Mesenchymal stem cell (in vitro differentiated cells and primary cell): ENCODE results near the gene MADD.
A peak's percentile ranks its signal among the peaks of the same experiment; 100 is the strongest.

ENCODE experiments used
- DNase-seq: peaks from one replicate; pipeline ENCODE4 v3.0.0-alpha.2; 2013
- H2AFZ ChIP-seq: one replicate; pipeline ENCODE4 v1.6.1; 2013; ENCODE audit warnings: low read depth, mild to moderate bottlenecking, control low read depth, inconsistent platforms, low read length, moderate library complexity
- H2AK5ac ChIP-seq: 2 replicates; pipeline ENCODE4 v1.6.1; 2013; ENCODE audit warnings: low read length, moderate library complexity, mild to moderate bottlenecking, inconsistent platforms; ENCODE audit not compliant: severe bottlenecking
- H2BK120ac ChIP-seq: one replicate; pipeline ENCODE4 v1.6.1; 2013; ENCODE audit warnings: low read depth, mild to moderate bottlenecking, inconsistent platforms, low read length, moderate library complexity
- H2BK12ac ChIP-seq, 2 experiments: one replicate each; pipeline ENCODE4 v1.6.1; 2013; ENCODE audit warnings: inconsistent platforms in 2 of 2, low read length in 2 of 2, mild to moderate bottlenecking in 2 of 2, moderate library complexity in 2 of 2, control low read depth in 1 of 2
- H2BK15ac ChIP-seq: one replicate; pipeline ENCODE4 v1.6.1; 2013; ENCODE audit warnings: mild to moderate bottlenecking, low read depth, inconsistent platforms; ENCODE audit not compliant: poor library complexity, severe bottlenecking
- H2BK5ac ChIP-seq: 2 replicates; pipeline ENCODE4 v1.6.1; 2013; ENCODE audit warnings: low read depth, mild to moderate bottlenecking, low read length, control low read depth, inconsistent platforms; ENCODE audit not compliant: poor library complexity, severe bottlenecking
- H3K14ac ChIP-seq, 2 experiments: one replicate each; pipeline ENCODE4 v1.6.1; 2013; ENCODE audit warnings: inconsistent platforms in 2 of 2, low read length in 2 of 2, control low read depth in 1 of 2, mild to moderate bottlenecking in 1 of 2, moderate library complexity in 1 of 2
- H3K18ac ChIP-seq, 2 experiments: one replicate each; pipeline ENCODE4 v1.6.1; 2013; ENCODE audit warnings: inconsistent platforms in 2 of 2, low read length in 2 of 2, control low read depth in 1 of 2, low read depth in 1 of 2, mild to moderate bottlenecking in 1 of 2
- H3K23ac ChIP-seq, 2 experiments: one replicate each; pipeline ENCODE4 v1.6.1; 2013; ENCODE audit warnings: inconsistent platforms in 2 of 2, low read length in 2 of 2, mild to moderate bottlenecking in 2 of 2, moderate library complexity in 2 of 2, control low read depth in 1 of 2
- H3K27ac ChIP-seq: 2 replicates; pipeline ENCODE4 v1.5.1; 2013; ENCODE audit warnings: mild to moderate bottlenecking, moderate library complexity, low read length, control low read depth, inconsistent platforms; ENCODE audit not compliant: poor library complexity, severe bottlenecking
- H3K27me3 ChIP-seq, 2 experiments: 2 replicates each; pipeline versions ENCODE4 v1.6.1 to v1.7.0; 2013; ENCODE audit warnings: low read length in 2 of 2, mild to moderate bottlenecking in 2 of 2, moderate library complexity in 2 of 2, control low read depth in 1 of 2, inconsistent platforms in 1 of 2; ENCODE audit not compliant: control insufficient read depth in 1 of 2, insufficient read depth in 1 of 2
- H3K36me3 ChIP-seq, 2 experiments: 2 replicates each; pipeline versions ENCODE4 v1.6.1 to v1.7.0; 2013; ENCODE audit warnings: low read length in 2 of 2, control low read depth in 1 of 2, inconsistent platforms in 1 of 2, low read depth in 1 of 2, mild to moderate bottlenecking in 1 of 2; ENCODE audit not compliant: insufficient read depth in 2 of 2, control insufficient read depth in 1 of 2
- H3K4ac ChIP-seq, 2 experiments: one replicate each; pipeline ENCODE4 v1.6.1; 2013; ENCODE audit warnings: inconsistent platforms in 2 of 2, low read length in 2 of 2, mild to moderate bottlenecking in 2 of 2, moderate library complexity in 2 of 2, control low read depth in 1 of 2, low read depth in 1 of 2
- H3K4me1 ChIP-seq: 2 replicates; pipeline ENCODE4 v1.6.1; 2013; ENCODE audit warnings: low read depth, low read length, control low read depth; ENCODE audit not compliant: control insufficient read depth, insufficient read depth
- H3K4me2 ChIP-seq: 2 replicates; pipeline ENCODE4 v1.6.1; 2013; ENCODE audit warnings: low read length, mild to moderate bottlenecking, inconsistent platforms; ENCODE audit not compliant: poor library complexity, severe bottlenecking
- H3K4me3 ChIP-seq, 2 experiments: 2 replicates each; pipeline versions ENCODE4 v1.5.1 to v1.7.0; 2013; ENCODE audit warnings: low read length in 2 of 2, mild to moderate bottlenecking in 2 of 2, control low read depth in 1 of 2, low read depth in 1 of 2; ENCODE audit not compliant: insufficient read depth in 1 of 2
- H3K79me1 ChIP-seq: replicated peaks from 2 replicates; pipeline ENCODE4 v1.6.1; 2013; ENCODE audit warnings: mild to moderate bottlenecking, control low read depth, low read length, inconsistent platforms; ENCODE audit not compliant: poor library complexity, severe bottlenecking
- H3K9ac ChIP-seq: 2 replicates; pipeline ENCODE4 v1.7.0; 2013; ENCODE audit warnings: mild to moderate bottlenecking, low read length, moderate library complexity
- H3K9me3 ChIP-seq: 2 replicates; pipeline ENCODE4 v1.7.0; 2013; ENCODE audit warnings: mild to moderate bottlenecking, low read length; ENCODE audit not compliant: control insufficient read depth
- H4K8ac ChIP-seq: one replicate; pipeline ENCODE4 v1.6.1; 2013; ENCODE audit warnings: inconsistent platforms, mild to moderate bottlenecking, low read length, moderate library complexity
- H4K91ac ChIP-seq: one replicate; pipeline ENCODE4 v1.6.1; 2013; ENCODE audit warnings: mild to moderate bottlenecking, low read length, inconsistent platforms
- WGBS: methylation state at CpG from one replicate; pipeline ENCODE4 v1.1.7; 2013; ENCODE audit warnings: mixed read lengths; 5-methylcytosine and 5-hydroxymethylcytosine counted together

MADD gene

GRCh38 chr11:47353978-47354774 is 84.2 kb downstream of the MADD start:
- Histone ChIP-seq H3K79me1 (no peaks in the 10 kb centered on the region), H3K36me3 (no peaks in the 10 kb centered on the region), H2BK15ac (no peak overlapping the region), H3K4ac (no peak overlapping the region), H3K18ac (no peak overlapping the region), H3K9me3 (no peaks in the 10 kb centered on the region), H4K8ac (no peak overlapping the region), H2AK5ac (no peak overlapping the region), H3K4me1 (peaks cover 10% of the 10 kb centered on the region), H2BK12ac (no peak overlapping the region), H4K91ac (no peak overlapping the region), H3K27me3 (no peaks in the 10 kb centered on the region), H3K4me2 (no peak overlapping the region), H2BK5ac (no peak overlapping the region), H2AFZ (no peak overlapping the region), H3K14ac (no peak overlapping the region), H3K9ac (peak overlapping the region; percentile 64), H3K27ac (no peak overlapping the region), H2BK120ac (no peak overlapping the region), H3K23ac (no peak overlapping the region), H3K4me3 (peak overlapping the region in 1 of 2 experiments; percentile 18)
- 96% methylated on average over 15 of the region's 15 CpGs for WGBS
- no peak for DNase-seq

- Histone ChIP-seq H3K14ac (no peak overlapping the region), H2BK15ac (no peak overlapping the region), H2BK120ac (peak overlapping the region; percentile 90), H3K27me3 (no peaks in the 10 kb centered on the region), H2AK5ac (no peak overlapping the region), H3K9me3 (no peaks in the 10 kb centered on the region), H4K8ac (no peak overlapping the region), H3K4me2 (peak overlapping the region; percentile 26), H3K4ac (no peak overlapping the region), H3K18ac (no peak overlapping the region), H3K36me3 (no peaks in the 10 kb centered on the region), H2BK12ac (no peak overlapping the region), H3K4me1 (peaks cover 10% of the 10 kb centered on the region), H3K23ac (no peak overlapping the region), H3K4me3 (peak overlapping the region; percentile 11 to 26), H3K9ac (peak overlapping the region; percentile 64), H4K91ac (no peak overlapping the region), H3K27ac (no peak overlapping the region), H2AFZ (no peak overlapping the region), H3K79me1 (no peaks in the 10 kb centered on the region), H2BK5ac (no peak overlapping the region)
- DNase-seq = no peak
- WGBS = 11% methylated on average over 29 of the region's 32 CpGs
Measured at GRCh38 chr11:47354913-47355282, 85.0 kb downstream of the MADD start.

GRCh38 chr11:47355283-47356128 is 85.6 kb downstream of the MADD start:
- Histone ChIP-seq H2AK5ac (no peak overlapping the region), H2BK15ac (no peak overlapping the region), H2BK12ac (no peak overlapping the region), H3K27ac (no peak overlapping the region), H3K23ac (no peak overlapping the region), H3K9ac (peak overlapping the region; percentile 64), H2AFZ (no peak overlapping the region), H3K79me1 (no peaks in the 10 kb centered on the region), H2BK120ac (peak overlapping the region; percentile 90), H3K14ac (no peak overlapping the region), H3K4me2 (peak overlapping the region; percentile 26), H4K91ac (peak overlapping the region; percentile 31), H3K4ac (peak overlapping the region in 1 of 2 experiments; percentile 13), H4K8ac (no peak overlapping the region), H3K4me1 (peaks cover 10% of the 10 kb centered on the region), H2BK5ac (no peak overlapping the region), H3K4me3 (peak overlapping the region; percentile 11 to 26), H3K18ac (no peak overlapping the region), H3K9me3 (no peaks in the 10 kb centered on the region), H3K36me3 (no peaks in the 10 kb centered on the region), H3K27me3 (no peaks in the 10 kb centered on the region)
- 44% methylated on average over 37 of the region's 47 CpGs for WGBS
- peak; percentile 86 for DNase-seq
